Type B pancreatic cell (in vitro differentiated cells): ENCODE results near the gene HS6ST1. TPM values are rescaled to one million over a fixed set of nuclear protein-coding genes. Genes with fewer than 3 reads are reported as not detected.

ENCODE experiments used
- DNase-seq: peaks from one replicate; pipeline ENCODE4 v3.0.0; 2021; ENCODE audit warnings: mixed read lengths; ENCODE audit not compliant: unreplicated experiment; ENCODE audit errors: extremely low spot score
- H3K27ac Mint-ChIP-seq: 2 replicates; pipeline ENCODE4 v1.8.0; 2021; ENCODE audit warnings: mild to moderate bottlenecking, mixed read lengths
- H3K27me3 Mint-ChIP-seq: 2 replicates; pipeline ENCODE4 v1.8.0; 2021; ENCODE audit warnings: mixed read lengths
- H3K36me3 Mint-ChIP-seq: 2 replicates; pipeline ENCODE4 v1.8.0; 2021; ENCODE audit warnings: mixed read lengths
- H3K4me1 Mint-ChIP-seq: one replicate; pipeline ENCODE4 v1.8.0; 2021; ENCODE audit warnings: mixed read lengths; ENCODE audit not compliant: unreplicated experiment
- H3K4me3 Mint-ChIP-seq: 2 replicates; pipeline ENCODE4 v1.8.0; 2021; ENCODE audit warnings: mild to moderate bottlenecking, mixed read lengths
- H3K9me3 Mint-ChIP-seq: 2 replicates; pipeline ENCODE4 v1.8.0; 2021; ENCODE audit warnings: mixed read lengths
- CTCF ChIP-seq: fragments of 200-600 bp; sonication (generic); conservative IDR thresholded peaks from 2 replicates; pipeline ENCODE4 v1.5.0; 2021; ENCODE audit warnings: antibody characterized with exemption, mild to moderate bottlenecking
- total RNA-seq: library from RNA; stranded (reverse); gene quantifications from 2 replicates; pipeline ENCODE4 v1.2.1, GENCODE V29; 2021; ENCODE audit warnings: low replicate concordance

Gene HS6ST1
- total RNA-seq, 1 donor from 2014 or later = 75.2 TPM

- H3K27me3 Mint-ChIP-seq = peaks cover 3% of the 10 kb centered on the region
- no peak for DNase-seq
- peaks cover 7% of the 10 kb centered on the region for H3K4me1 Mint-ChIP-seq
- no peak overlapping the region for H3K4me3 Mint-ChIP-seq
- no peaks in the 10 kb centered on the region for H3K36me3 Mint-ChIP-seq
- TF ChIP-seq CTCF = no peak
- no peak overlapping the region for H3K27ac Mint-ChIP-seq
- no peaks in the 10 kb centered on the region for H3K9me3 Mint-ChIP-seq
Observed at GRCh38 chr2:128237081-128237534, 81.6 kb downstream of the HS6ST1 start.

GRCh38 chr2:128236491-128237035, 82.1 kb downstream of the HS6ST1 start:
- peaks cover 3% of the 10 kb centered on the region for H3K27me3 Mint-ChIP-seq
- no peaks in the 10 kb centered on the region for H3K9me3 Mint-ChIP-seq
- no peak overlapping the region for H3K27ac Mint-ChIP-seq
- H3K4me3 Mint-ChIP-seq = no peak overlapping the region
- H3K4me1 Mint-ChIP-seq = peaks cover 7% of the 10 kb centered on the region
- H3K36me3 Mint-ChIP-seq = no peaks in the 10 kb centered on the region
- no peak for DNase-seq
- no peak for TF ChIP-seq CTCF

GRCh38 chr2:128235581-128235980, 83.1 kb downstream of the HS6ST1 start:
- Mint-ChIP-seq H3K4me1 (peaks cover 7% of the 10 kb centered on the region), H3K9me3 (no peaks in the 10 kb centered on the region), H3K27ac (no peak overlapping the region), H3K27me3 (peaks cover 7% of the 10 kb centered on the region), H3K4me3 (no peak overlapping the region), H3K36me3 (no peaks in the 10 kb centered on the region)
- TF ChIP-seq CTCF = no peak
- DNase-seq = no peak

- TF ChIP-seq CTCF = no peak
- H3K36me3 Mint-ChIP-seq = no peaks in the 10 kb centered on the region
- H3K4me1 Mint-ChIP-seq = peaks cover 7% of the 10 kb centered on the region
- H3K9me3 Mint-ChIP-seq = no peaks in the 10 kb centered on the region
- H3K27ac Mint-ChIP-seq = no peak overlapping the region
- peaks cover 7% of the 10 kb centered on the region for H3K27me3 Mint-ChIP-seq
- DNase-seq = no peak
- peak overlapping the region; percentile 49 for H3K4me3 Mint-ChIP-seq
Observed at GRCh38 chr2:128234613-128235012, 84.1 kb downstream of the HS6ST1 start.

GRCh38 chr2:128233790-128234395, 84.8 kb downstream of the HS6ST1 start:
- no peak for DNase-seq
- Mint-ChIP-seq H3K4me1 (peaks cover 7% of the 10 kb centered on the region), H3K27ac (peak overlapping the region; percentile 62), H3K36me3 (no peaks in the 10 kb centered on the region), H3K4me3 (peak overlapping the region; percentile 91), H3K27me3 (peaks cover 7% of the 10 kb centered on the region), H3K9me3 (no peaks in the 10 kb centered on the region)
- TF ChIP-seq CTCF = peak; percentile 5
